Measurements from ENCODE around the gene FAM204A.

Gene FAM204A

DNA sequence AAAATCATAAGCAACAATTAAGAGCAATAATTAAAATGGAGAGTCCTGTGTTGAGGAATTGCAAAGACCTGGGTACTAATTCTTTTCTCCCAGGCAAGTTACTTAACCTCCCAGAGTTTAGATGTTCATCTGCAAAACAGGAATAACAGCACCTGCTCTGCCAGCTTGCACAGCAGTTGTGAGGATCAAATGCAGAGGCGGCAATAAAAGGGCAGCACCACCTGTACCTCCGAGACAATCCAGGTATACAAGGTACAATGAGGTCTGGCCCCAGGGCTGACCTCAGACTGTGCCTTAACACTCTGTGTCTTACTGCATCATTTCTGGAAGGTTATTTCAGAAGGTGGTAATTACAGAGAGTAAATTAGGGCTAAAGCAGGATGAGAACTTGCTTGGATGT lies 14.5 kb upstream of the FAM204A start:
- no peak overlapping the region for H3K9ac ChIP-seq (ENCODE audit: low read length)
- H3K36me3 ChIP-seq (ENCODE audit: control insufficient read depth, low read depth, low read length), result no peaks in the 10 kb centered on the region
- H3K4me1 ChIP-seq (ENCODE audit: control insufficient read depth, low read depth, low read length), result no peaks in the 10 kb centered on the region
- H3K27ac ChIP-seq (ENCODE audit: low read length), result no peak overlapping the region
- no peaks in the 10 kb centered on the region for H3K27me3 ChIP-seq (ENCODE audit: control insufficient read depth, insufficient read depth, low read length)
- H3K9me3 ChIP-seq (ENCODE audit: control insufficient read depth, low read depth, low read length), result no peaks in the 10 kb centered on the region
- H3K4me3 ChIP-seq (ENCODE audit: low read length), result no peak overlapping the region

DNA sequence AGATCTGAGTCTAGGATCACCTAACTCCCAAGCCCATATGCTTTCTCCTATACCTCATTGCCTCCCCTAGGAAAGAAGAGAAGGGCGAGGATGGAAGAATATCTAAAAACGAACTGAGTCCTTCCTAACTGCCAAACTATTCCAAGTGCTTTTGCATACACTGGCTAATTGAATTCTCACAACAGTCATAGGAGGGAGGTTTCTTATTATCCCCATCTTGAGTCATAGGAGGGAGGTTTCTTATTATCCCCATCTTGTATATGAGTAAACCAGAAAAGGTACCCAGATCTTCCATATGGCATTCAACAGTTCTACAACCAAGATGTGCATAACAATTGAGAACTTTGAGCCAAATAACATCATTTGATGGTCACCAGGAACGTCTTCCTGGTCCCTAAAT lies 13.1 kb upstream of the FAM204A start:
- Histone ChIP-seq H3K4me3 (ENCODE audit: low read length) (no peak overlapping the region), H3K27me3 (ENCODE audit: control insufficient read depth, insufficient read depth, low read length) (no peaks in the 10 kb centered on the region), H3K9ac (ENCODE audit: low read length) (no peak overlapping the region), H3K4me1 (ENCODE audit: control insufficient read depth, low read depth, low read length) (no peaks in the 10 kb centered on the region), H3K27ac (ENCODE audit: low read length) (no peak overlapping the region), H3K36me3 (ENCODE audit: control insufficient read depth, low read depth, low read length) (no peaks in the 10 kb centered on the region), H3K9me3 (ENCODE audit: control insufficient read depth, low read depth, low read length) (no peaks in the 10 kb centered on the region)

DNA sequence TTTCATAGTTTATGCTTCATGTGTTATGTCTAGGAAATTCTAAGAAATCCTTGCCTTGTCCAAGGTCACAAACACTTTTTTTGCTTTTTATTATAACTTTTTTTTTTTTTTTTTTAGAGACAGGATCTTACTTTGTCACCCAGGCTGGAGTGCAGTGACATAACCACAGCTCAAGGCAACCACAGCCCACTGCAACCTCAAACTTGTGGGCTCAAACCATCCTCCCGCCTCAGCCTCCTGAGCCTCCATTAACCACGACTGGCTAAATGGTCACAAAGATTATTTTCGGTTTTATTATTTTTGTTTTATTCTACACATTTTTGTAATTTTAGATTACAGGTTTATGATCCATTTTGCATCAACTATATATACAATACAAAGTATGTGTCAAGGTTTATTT lies 7.1 kb upstream of the FAM204A start:
- H3K4me1 ChIP-seq (ENCODE audit: control insufficient read depth, low read depth, low read length), result no peaks in the 10 kb centered on the region
- H3K9ac ChIP-seq (ENCODE audit: low read length), result no peak overlapping the region
- H3K9me3 ChIP-seq (ENCODE audit: control insufficient read depth, low read depth, low read length), result no peaks in the 10 kb centered on the region
- no peaks in the 10 kb centered on the region for H3K27me3 ChIP-seq (ENCODE audit: control insufficient read depth, insufficient read depth, low read length)
- H3K27ac ChIP-seq (ENCODE audit: low read length), result no peak overlapping the region
- H3K4me3 ChIP-seq (ENCODE audit: low read length), result no peak overlapping the region
- H3K36me3 ChIP-seq (ENCODE audit: control insufficient read depth, low read depth, low read length), result no peaks in the 10 kb centered on the region

DNA sequence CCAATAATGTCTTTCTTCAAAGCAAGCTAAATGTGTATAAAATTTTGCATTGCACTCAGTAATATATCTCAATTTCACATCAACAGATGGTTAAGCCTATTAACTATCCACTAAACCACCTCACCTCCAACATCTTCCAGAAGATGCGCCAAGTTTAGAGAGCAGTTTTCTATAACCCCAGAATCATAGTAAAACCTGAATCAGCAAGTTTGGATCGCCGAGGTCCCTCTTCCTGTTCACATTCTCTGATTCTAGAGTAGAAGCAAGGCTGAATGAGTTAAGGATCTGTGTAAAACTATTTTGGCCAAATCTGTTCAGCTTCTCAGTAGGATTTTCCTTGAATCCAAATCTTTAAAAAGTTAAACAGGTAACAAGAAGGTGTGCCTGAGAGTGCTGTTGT lies 1.4 kb upstream of the FAM204A start:
- no peaks in the 10 kb centered on the region for H3K27me3 ChIP-seq (ENCODE audit: control insufficient read depth, insufficient read depth, low read length)
- H3K9ac ChIP-seq (ENCODE audit: low read length), result no peak overlapping the region
- H3K9me3 ChIP-seq (ENCODE audit: control insufficient read depth, low read depth, low read length), result no peaks in the 10 kb centered on the region
- H3K27ac ChIP-seq (ENCODE audit: low read length), result no peak overlapping the region
- no peaks in the 10 kb centered on the region for H3K4me1 ChIP-seq (ENCODE audit: control insufficient read depth, low read depth, low read length)
- no peaks in the 10 kb centered on the region for H3K36me3 ChIP-seq (ENCODE audit: control insufficient read depth, low read depth, low read length)
- H3K4me3 ChIP-seq (ENCODE audit: low read length), result no peak overlapping the region

DNA sequence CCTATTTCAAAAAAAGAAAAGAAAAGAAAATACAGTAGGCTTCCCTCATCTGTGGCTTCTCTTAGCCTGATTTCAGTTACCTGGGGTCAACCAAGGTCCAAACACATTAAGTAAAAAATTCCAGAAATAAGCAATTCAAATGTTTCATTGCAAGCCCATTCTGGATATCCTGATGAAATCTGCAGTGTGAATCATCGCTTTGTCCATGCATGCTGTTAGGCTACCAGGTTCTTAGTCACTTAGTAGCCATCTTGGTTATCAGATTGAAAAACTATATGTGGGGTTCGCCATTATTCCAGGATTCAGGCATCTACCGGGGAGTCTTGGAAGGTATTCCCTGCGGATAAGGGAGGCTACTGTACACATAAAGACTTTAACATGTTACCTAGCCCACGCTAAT lies 991 bp upstream of the FAM204A start:
- no peak overlapping the region for H3K27ac ChIP-seq (ENCODE audit: low read length)

DNA sequence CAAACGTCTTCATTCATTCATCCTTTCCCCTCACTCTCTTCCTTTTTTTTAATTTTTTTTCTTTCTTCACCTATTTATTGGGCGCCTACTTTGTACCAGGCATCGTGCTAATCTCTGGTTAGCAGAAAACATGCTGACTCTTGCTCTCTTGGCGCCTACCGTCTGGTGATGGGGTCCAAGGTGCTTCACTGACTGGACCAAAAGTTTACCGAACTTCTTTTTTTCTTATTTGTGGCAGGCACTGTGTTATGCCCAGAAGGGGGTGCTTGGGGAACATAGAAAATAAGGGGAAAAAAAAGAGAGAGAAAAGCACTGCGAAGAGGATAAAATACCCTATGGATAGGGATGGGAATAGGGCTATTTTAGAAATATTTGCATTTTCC lies 505 bp upstream of the FAM204A start:
- Histone ChIP-seq H3K36me3 (ENCODE audit: control insufficient read depth, low read depth, low read length) (no peaks in the 10 kb centered on the region), H3K27me3 (ENCODE audit: control insufficient read depth, insufficient read depth, low read length) (no peaks in the 10 kb centered on the region), H3K4me3 (ENCODE audit: low read length) (peak overlapping the region; percentile 92), H3K9me3 (ENCODE audit: control insufficient read depth, low read depth, low read length) (no peaks in the 10 kb centered on the region), H3K27ac (ENCODE audit: low read length) (peak overlapping the region; percentile 67), H3K4me1 (ENCODE audit: control insufficient read depth, low read depth, low read length) (no peaks in the 10 kb centered on the region), H3K9ac (ENCODE audit: low read length) (peak overlapping the region; percentile 87)

More for the DNA sequence above, 991 bp upstream of the FAM204A start:
- H3K36me3 ChIP-seq (ENCODE audit: control insufficient read depth, low read depth, low read length), result no peaks in the 10 kb centered on the region
- no peaks in the 10 kb centered on the region for H3K27me3 ChIP-seq (ENCODE audit: control insufficient read depth, insufficient read depth, low read length)
- H3K4me3 ChIP-seq (ENCODE audit: low read length), result no peak overlapping the region
- H3K9me3 ChIP-seq (ENCODE audit: control insufficient read depth, low read depth, low read length), result no peaks in the 10 kb centered on the region
- H3K4me1 ChIP-seq (ENCODE audit: control insufficient read depth, low read depth, low read length), result no peaks in the 10 kb centered on the region
- H3K9ac ChIP-seq (ENCODE audit: low read length), result no peak overlapping the region

DNA sequence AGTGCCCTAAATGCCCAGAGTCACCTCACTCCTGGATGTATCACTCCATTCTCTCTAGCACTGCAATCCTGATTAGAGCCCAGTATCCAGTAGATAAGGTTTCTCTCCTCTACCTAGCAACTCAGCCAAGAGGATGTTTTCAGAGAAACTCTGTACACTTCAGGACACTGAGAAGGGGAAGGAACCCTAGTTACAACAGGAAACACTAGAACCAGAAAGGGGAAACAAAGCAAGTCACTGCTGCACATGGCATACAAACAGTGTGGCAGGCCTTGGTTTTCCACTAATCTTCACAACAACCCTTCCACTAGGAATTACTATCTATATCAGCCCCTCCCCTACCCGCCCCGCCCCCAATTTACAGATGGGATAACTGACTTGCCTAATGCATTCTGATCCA lies 1.6 kb downstream of the FAM204A start:
- no peak overlapping the region for H3K9ac ChIP-seq (ENCODE audit: low read length)
- no peaks in the 10 kb centered on the region for H3K27me3 ChIP-seq (ENCODE audit: control insufficient read depth, insufficient read depth, low read length)
- H3K4me1 ChIP-seq (ENCODE audit: control insufficient read depth, low read depth, low read length), result no peaks in the 10 kb centered on the region
- H3K27ac ChIP-seq (ENCODE audit: low read length), result no peak overlapping the region
- no peak overlapping the region for H3K4me3 ChIP-seq (ENCODE audit: low read length)
- peaks cover 11% of the 10 kb centered on the region for H3K36me3 ChIP-seq (ENCODE audit: control insufficient read depth, low read depth, low read length)
- H3K9me3 ChIP-seq (ENCODE audit: control insufficient read depth, low read depth, low read length), result no peaks in the 10 kb centered on the region

DNA sequence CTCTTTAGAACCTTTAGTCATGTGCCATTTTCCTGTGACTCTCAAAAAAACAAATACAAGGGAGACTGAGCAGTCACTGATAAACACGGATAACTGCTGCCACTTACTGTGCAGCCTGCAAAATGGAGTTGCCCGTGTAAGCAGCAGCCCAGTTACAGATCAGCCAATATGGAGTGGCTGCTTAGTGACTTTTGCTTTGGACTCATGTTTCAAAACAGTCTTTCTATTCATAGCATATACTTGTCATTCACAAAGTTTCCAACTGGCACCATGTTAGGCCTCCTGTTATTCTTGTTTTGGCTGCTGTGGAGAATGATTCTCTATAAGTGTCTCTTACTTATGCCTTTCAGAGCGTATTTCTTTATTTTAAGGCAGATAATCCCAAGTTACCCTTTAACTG lies 3.0 kb downstream of the FAM204A start:
- no peaks in the 10 kb centered on the region for H3K27me3 ChIP-seq (ENCODE audit: control insufficient read depth, insufficient read depth, low read length)
- no peak overlapping the region for H3K9ac ChIP-seq (ENCODE audit: low read length)
- no peaks in the 10 kb centered on the region for H3K4me1 ChIP-seq (ENCODE audit: control insufficient read depth, low read depth, low read length)
- H3K9me3 ChIP-seq (ENCODE audit: control insufficient read depth, low read depth, low read length), result no peaks in the 10 kb centered on the region
- H3K4me3 ChIP-seq (ENCODE audit: low read length), result no peak overlapping the region
- no peak overlapping the region for H3K27ac ChIP-seq (ENCODE audit: low read length)
- peaks cover 25% of the 10 kb centered on the region for H3K36me3 ChIP-seq (ENCODE audit: control insufficient read depth, low read depth, low read length)

DNA sequence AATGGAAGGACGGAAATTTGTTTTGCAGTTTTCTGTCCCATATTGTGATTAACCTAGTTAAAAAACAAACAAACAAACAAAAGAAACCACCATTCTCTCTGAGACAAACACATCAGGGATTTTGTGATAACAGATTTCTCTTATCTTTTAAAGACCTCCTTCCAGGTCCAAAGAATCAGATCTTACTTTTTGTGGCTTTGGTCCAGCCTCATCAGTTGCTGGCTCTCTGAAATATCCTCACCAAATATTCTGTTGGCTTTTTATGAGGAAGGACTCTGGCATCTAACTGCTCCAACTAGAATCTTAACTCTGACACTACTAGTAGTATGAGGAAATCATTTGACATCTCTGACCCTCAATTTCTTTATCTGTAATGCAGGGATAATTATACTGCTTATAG lies 4.8 kb downstream of the FAM204A start:
- H3K27ac ChIP-seq (ENCODE audit: low read length), result no peak overlapping the region
- H3K4me3 ChIP-seq (ENCODE audit: low read length), result no peak overlapping the region
- H3K9me3 ChIP-seq (ENCODE audit: control insufficient read depth, low read depth, low read length), result no peaks in the 10 kb centered on the region
- H3K36me3 ChIP-seq (ENCODE audit: control insufficient read depth, low read depth, low read length), result peaks cover 37% of the 10 kb centered on the region
- no peaks in the 10 kb centered on the region for H3K27me3 ChIP-seq (ENCODE audit: control insufficient read depth, insufficient read depth, low read length)
- H3K9ac ChIP-seq (ENCODE audit: low read length), result no peak overlapping the region
- H3K4me1 ChIP-seq (ENCODE audit: control insufficient read depth, low read depth, low read length), result no peaks in the 10 kb centered on the region

DNA sequence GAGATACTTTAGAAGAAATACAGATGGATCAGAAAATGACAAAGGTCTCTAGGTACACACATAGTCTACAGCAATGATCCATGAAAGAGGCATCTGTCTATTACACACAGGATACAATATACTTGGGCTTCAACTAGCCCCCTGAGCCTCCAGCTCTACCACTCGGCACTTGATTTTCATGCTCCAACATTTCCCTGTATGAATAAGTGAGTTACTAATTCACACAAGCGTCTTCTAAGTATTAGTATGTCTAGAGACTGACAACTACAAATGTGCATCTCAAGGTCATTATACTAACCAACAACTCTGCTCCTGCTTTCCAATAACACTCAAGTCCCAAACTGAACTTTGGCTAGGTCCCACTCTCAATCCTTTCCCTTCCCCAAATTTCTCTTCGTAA lies 8.3 kb downstream of the FAM204A start:
- peaks cover 49% of the 10 kb centered on the region for H3K36me3 ChIP-seq (ENCODE audit: control insufficient read depth, low read depth, low read length)
- H3K4me1 ChIP-seq (ENCODE audit: control insufficient read depth, low read depth, low read length), result no peaks in the 10 kb centered on the region
- H3K4me3 ChIP-seq (ENCODE audit: low read length), result no peak overlapping the region

DNA sequence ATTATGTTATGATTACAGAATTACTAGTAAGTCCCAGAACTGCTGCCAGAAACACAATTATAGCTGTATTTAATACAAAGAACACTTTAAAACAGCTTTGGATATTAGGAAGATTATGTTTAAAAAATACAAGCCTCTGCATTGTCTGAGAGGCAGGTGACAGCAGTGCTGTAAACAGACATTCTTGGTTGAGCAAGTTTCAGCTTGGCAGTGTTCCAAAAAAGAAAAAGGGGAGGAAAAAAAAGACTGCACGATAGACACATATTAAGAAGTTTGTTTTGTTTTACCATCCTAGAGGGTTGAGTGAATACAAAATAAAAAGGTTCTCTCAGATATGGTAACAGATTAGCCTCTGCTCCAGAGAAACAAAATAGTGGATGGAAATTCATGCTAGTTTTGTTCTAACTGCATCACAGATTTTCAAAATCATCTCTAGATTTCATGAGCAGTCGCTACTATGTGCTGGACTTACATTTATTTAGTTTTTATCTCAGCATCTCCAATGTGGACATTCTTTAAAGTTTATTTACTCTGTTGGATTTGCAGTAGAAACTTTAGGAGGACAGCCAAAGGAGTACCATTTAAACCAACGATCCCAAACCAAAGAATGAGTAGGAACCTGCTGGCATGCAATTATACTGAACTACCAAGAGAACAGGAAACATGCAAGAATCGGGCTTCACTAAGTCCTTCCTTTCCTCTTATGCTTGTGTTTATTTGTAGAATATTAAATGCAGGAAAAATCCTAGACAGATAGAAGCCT lies 9.0 kb downstream of the FAM204A start:
- H3K27ac ChIP-seq (ENCODE audit: low read length), result no peak overlapping the region
- no peak overlapping the region for H3K4me3 ChIP-seq (ENCODE audit: low read length)
- H3K9me3 ChIP-seq (ENCODE audit: control insufficient read depth, low read depth, low read length), result no peaks in the 10 kb centered on the region
- no peak overlapping the region for H3K9ac ChIP-seq (ENCODE audit: low read length)
- no peaks in the 10 kb centered on the region for H3K4me1 ChIP-seq (ENCODE audit: control insufficient read depth, low read depth, low read length)
- peaks cover 49% of the 10 kb centered on the region for H3K36me3 ChIP-seq (ENCODE audit: control insufficient read depth, low read depth, low read length)
- H3K27me3 ChIP-seq (ENCODE audit: control insufficient read depth, insufficient read depth, low read length), result no peaks in the 10 kb centered on the region

More for the DNA sequence above, 8.3 kb downstream of the FAM204A start:
- H3K27ac ChIP-seq (ENCODE audit: low read length), result no peak overlapping the region
- no peak overlapping the region for H3K9ac ChIP-seq (ENCODE audit: low read length)
- H3K9me3 ChIP-seq (ENCODE audit: control insufficient read depth, low read depth, low read length), result no peaks in the 10 kb centered on the region
- H3K27me3 ChIP-seq (ENCODE audit: control insufficient read depth, insufficient read depth, low read length), result no peaks in the 10 kb centered on the region

DNA sequence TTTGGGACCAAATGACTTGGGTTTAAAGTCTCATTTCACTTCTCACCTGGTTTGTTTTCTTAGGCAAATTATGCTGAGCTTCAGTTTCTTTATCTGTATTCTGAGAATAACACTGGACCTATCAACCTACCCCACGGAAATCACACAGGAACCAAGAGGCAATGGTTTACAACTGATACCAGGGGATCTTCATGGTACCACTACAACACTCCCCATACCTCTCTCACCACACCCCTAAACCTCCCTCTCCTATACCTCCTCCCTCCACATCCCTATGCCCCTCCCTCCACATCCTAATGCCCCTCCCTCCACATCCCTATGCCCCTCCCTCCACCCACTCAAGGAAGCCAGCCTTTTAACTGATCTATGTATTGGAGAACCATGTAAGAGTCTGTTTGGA lies 9.9 kb downstream of the FAM204A start:
- Histone ChIP-seq H3K9me3 (ENCODE audit: control insufficient read depth, low read depth, low read length) (no peaks in the 10 kb centered on the region), H3K27me3 (ENCODE audit: control insufficient read depth, insufficient read depth, low read length) (no peaks in the 10 kb centered on the region), H3K9ac (ENCODE audit: low read length) (no peak overlapping the region), H3K27ac (ENCODE audit: low read length) (no peak overlapping the region), H3K36me3 (ENCODE audit: control insufficient read depth, low read depth, low read length) (peaks cover 49% of the 10 kb centered on the region), H3K4me1 (ENCODE audit: control insufficient read depth, low read depth, low read length) (no peaks in the 10 kb centered on the region), H3K4me3 (ENCODE audit: low read length) (no peak overlapping the region)
